NCI-H1694 treated with DMSO at 0.1 percent for 48 hours (cell line): Measurements from ENCODE around the gene LRRN1.

Experiments
- DNase-seq: peaks from one replicate; lab custom pipeline; 2025; lab: John Stamatoyannopoulos, UW

LRRN1 gene

GRCh38 chr3:3799173-3800079 is at the start of gene LRRN1:
LRRN1 (plus strand) TSS chr3:3799431; CDS start chr3:3844642, 45,211 bp downstream.
- DNase-seq: peak; percentile 27

GRCh38 chr3:3753416-3753815 is 45.8 kb upstream of the LRRN1 start:
- no peak for DNase-seq

- DNase-seq: no peak
Measured at GRCh38 chr3:3765661-3766060, 33.6 kb upstream of the LRRN1 start.

DNA sequence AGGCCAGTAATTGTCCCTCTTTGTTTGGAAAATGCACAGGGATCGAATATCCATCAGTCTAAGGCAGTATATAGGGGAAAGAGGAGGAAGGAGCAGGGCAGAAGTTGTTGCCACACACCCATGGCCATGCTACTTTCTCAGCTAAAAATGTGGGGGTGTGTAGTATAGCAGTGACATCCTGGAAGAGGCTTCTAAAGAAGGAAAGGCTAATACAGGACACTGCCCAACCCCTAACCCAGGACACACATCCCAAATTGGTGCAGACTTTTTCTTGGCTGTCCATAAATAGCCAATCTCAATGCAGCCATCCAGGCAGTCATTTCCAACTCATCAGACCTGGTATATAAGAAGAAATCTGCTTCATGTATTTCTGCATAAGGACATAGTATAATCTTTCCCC is 33.1 kb upstream of the LRRN1 start:
- no peak for DNase-seq

GRCh38 chr3:3771094-3771493 is 28.1 kb upstream of the LRRN1 start:
- no peak for DNase-seq

DNA sequence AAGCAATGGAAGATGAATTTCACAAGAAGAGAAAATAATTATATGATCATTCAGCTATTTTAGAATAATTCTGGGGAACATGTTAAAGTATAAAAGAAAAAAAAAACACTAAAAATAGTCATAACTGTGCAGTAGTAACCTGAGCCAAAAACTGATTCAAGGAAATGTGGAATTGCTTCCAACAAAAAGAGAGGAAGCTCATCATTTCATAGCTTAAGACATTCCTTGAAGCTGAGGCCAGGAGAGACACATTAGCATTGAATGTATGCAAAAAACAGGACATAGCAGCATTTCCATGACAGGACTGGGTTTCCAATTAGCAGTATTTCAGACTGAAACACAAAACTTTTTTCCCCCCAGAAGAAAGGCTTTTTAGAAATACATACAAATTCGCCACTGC is 27.7 kb upstream of the LRRN1 start:
- no peak for DNase-seq

GRCh38 chr3:3772338-3772737 is 26.9 kb upstream of the LRRN1 start:
- DNase-seq: no peak

- DNase-seq: peak; percentile 65
Measured at GRCh38 chr3:3772920-3773319, 26.3 kb upstream of the LRRN1 start.

DNA sequence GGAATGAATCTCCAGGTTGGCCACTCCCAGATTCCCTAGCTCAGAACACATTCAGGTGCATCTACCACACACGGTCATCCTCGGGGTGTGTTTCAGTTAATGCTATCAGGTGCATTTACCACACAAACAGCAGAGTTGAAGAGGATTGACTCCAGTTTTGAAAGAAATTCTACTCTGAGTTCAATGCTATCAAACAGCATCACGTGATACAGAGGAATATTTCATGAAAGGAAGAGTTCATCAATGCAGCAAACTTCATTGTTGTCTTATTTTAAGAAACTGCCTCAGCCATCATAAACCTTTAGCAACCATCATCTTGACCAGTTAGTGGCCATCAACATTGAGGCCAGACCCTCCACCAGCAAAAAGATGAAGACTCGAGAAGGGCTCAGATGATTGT is 22.6 kb upstream of the LRRN1 start:
- DNase-seq: no peak

DNA sequence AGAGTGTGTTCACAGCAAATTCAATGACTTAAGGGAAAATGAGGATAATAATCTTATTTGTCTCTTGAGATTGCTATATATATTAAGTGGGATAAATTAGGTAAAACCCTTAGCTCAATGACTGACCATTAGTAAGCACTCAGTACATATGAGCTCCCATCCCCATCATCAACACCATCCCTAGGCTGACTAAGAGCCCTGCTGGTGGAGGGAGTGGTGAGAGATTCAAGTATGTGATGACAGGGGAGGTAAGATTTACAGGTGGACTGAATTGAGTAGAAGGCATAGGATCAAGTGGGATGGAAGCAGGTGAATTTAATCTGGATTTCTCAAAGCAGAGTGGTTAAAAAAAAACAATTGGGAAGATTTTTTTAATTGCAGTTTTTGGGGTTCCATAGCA is 21.0 kb upstream of the LRRN1 start:
- DNase-seq: no peak

DNA sequence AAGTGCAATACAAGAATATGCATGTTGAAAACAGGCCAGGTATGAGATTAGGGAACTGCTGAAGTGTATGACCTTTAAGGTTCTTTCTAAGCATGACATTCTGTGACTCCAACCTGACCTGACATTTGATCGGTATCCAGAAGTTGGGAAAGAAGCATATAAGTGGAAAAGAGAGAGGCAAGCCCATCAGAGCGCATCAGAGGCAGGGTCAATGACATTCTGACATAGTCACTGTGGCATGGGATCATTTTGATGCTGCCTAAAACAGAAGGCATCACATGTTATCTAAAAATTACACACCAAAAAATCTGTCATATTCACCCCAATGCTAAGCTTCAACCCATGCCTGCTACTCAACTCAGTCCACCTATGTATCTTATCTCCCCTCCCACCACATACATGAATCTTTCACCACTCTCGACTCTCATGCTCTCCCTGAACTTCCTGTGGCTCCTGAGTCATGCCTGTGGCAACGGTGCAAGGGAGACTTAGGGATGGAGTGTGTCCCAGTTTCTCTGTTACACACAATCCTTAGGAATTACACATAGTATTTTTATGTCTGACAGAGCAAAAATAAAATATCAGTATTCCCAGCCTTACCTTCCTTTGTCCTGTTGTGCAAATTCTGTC is 20.5 kb upstream of the LRRN1 start:
- DNase-seq: no peak

DNA sequence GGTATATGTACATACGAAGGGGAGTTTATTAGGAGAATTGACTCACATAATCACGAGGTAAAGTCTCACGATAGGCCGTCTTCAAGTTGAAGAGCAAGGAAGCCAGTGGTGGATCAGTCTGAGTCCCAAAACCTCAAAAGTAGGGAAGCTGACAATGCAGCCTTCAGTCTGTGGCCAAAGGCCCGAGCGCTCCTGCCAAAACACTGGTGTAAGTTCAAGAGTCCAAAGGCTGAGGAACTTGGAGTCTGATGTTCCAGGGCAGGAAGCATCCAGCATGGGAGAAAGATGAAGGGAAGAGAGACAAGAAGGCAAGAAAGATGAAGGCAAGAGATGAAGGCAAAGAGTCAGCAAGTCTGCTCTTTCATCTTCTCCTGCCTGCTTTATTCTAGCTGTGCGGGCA is 16.8 kb upstream of the LRRN1 start:
- no peak for DNase-seq

DNA sequence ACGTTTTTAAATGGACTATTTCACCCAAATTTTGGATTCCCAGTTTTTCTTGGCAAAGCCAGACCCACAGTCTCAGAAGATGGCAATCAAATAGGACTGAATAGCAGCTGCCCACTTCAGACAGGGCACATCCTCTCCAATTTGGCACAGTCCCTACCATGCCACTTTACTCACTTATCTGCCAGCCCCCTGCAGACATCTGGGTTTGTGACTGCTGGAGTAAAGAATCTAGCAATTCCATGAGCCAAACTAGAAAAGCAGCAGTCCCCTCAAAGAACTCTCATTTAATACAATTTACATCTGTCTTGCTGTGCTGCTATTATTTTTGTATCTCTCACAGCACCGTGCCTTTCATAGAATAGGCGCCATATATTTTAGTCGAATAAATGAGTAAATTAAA is 16.0 kb upstream of the LRRN1 start:
- peak; percentile 69 for DNase-seq

- DNase-seq: peak; percentile 77
Measured at GRCh38 chr3:3783696-3784095, 15.5 kb upstream of the LRRN1 start.

GRCh38 chr3:3792391-3792790 is 6.8 kb upstream of the LRRN1 start:
- DNase-seq: no peak

DNA sequence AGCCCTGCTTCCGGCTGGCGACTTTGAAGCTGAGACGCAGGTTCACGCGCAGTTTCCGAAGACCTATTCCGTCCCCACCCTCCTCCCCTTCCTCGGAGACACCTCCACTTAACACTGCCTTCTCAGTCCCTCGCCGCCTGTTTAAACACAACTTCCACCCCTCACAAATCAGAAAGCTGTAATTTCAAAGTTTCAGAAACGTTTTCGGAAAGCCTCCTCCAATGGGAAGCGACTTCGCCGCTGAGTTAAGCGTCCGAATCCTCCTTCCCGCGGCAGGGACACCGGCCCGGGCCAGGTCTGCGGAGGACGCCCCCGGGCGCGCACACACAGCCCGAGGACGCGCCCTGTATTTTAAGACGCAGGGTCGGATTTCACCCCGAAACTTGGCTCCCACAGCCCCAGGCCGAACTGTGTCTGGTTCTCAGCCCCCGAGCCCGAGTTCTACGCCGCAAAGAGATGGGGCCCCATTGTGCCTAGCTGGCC is 559 bp upstream of the LRRN1 start:
- DNase-seq: no peak

DNA sequence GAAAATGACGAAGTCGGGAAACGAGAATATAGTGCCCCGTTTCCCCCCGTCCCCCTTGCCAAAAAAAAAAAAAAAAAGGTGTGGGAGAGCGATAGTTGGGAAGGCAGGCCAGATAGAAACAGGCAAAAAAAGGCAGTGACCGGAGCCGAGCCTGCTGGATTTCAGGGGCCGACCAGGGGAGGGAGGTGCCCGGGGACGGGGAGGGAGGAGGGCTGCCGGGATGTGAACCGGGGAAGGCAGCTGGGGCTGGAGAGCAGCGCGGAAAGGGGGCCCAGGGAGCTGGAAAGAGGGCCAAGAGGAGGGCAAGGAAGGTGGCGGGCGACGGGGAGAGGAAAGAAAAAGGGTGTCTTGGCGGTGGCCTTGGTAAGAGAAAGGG is 837 bp downstream of the LRRN1 start:
- DNase-seq: no peak

GRCh38 chr3:3800685-3801493 is 1.7 kb downstream of the LRRN1 start:
- no peak for DNase-seq

GRCh38 chr3:3801494-3801841 is 2.2 kb downstream of the LRRN1 start:
- DNase-seq: no peak

DNA sequence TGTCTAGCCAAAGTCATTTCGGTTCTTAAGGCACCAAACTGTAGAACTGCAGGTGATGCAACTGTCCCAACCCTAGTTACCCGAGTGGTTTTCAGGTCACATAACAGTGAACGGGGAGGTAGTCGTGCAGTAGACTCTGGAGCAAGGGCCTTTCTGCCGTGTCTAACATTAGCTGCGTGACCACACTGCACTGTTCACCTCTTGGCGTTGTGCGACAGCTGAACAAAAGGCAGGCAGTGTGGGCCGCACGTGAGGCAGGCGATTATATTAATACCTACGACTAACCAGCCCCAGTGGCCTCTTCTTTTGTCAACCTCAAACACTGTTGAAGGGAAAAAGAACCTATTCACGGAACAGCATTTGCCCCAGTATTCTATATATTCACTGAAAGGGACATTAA is 2.8 kb downstream of the LRRN1 start:
- no peak for DNase-seq

DNA sequence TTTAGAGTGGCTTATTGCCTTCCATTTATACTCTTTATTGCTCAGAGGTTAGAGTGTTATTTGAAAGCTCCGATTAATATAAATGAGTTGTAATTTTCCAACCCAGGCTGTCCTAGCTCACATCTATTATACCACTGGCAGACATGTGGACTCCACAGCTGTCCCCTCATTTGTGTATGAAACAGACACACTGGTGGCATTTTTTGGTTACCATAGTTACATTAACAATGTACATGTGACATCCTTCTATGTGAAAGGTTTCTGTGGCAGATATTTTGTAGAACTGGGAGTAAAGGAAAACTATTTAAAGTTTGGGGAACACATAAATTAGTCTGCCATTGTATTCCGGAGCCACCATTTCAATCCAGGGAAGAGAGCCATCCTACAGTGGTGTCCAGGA is 5.3 kb downstream of the LRRN1 start:
- DNase-seq: no peak

- no peak for DNase-seq
Measured at GRCh38 chr3:3806092-3806491, 6.9 kb downstream of the LRRN1 start.

DNA sequence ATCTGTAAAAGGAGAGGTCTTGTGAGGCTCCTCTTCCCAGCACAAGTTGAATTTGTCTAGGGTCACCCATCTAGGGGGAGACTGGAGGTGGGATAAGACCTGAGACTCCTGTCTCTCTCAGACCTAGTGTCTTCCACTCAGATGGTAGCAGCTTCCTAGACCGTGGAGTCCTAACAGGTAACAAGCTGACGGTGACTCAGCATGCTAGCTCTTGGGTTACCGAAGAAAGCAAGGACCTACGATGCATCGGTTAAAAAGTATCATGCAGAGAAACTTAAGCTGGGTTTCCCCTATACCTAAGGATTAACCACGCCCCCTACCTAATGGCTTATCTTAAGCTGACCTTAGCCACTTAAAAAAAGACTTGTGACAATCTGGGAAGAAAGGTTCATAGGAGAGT is 7.6 kb downstream of the LRRN1 start:
- DNase-seq: no peak
